GM23338 (cell line): Measurements from ENCODE around the gene PAQR4.

Source experiments
- CREB1 ChIP-seq: fragments of 250-450 bp; sonication (Bioruptor Pico); IDR thresholded peaks from 2 replicates; pipeline ENCODE4 v1.5.0; 2020; ENCODE audit warnings: low read depth, mild to moderate bottlenecking, moderate library complexity
- CTCF ChIP-seq, 2 experiments: fragments of 200-600 bp in 1 of 2; sonication (generic) in 1 of 2; conservative IDR thresholded peaks; 2 replicates each; pipeline versions ENCODE4 v1.5.1 to v1.6.1; 2016 to 2017; ENCODE audit warnings: antibody characterized with exemption in 2 of 2, low read depth in 2 of 2, mild to moderate bottlenecking in 2 of 2, moderate library complexity in 1 of 2
- EZH2 ChIP-seq: fragments of 200-600 bp; sonication (generic); IDR thresholded peaks from one replicate; pipeline ENCODE4 v1.8.0; 2017; ENCODE audit warnings: antibody characterized with exemption, mild to moderate bottlenecking, low read depth; ENCODE audit not compliant: unreplicated experiment
- EZH2phosphoT487 ChIP-seq: fragments of 200-600 bp; sonication (generic); IDR thresholded peaks from one replicate; pipeline ENCODE4 v1.8.1; 2018; ENCODE audit warnings: antibody characterized with exemption; ENCODE audit not compliant: unreplicated experiment
- JUNB ChIP-seq: IDR thresholded peaks from one replicate; pipeline ENCODE4 v1.6.1; 2016; ENCODE audit warnings: antibody characterized with exemption; ENCODE audit not compliant: unreplicated experiment
- POLR2AphosphoS5 ChIP-seq: IDR thresholded peaks from 2 replicates; pipeline ENCODE4 v1.6.1; 2016; ENCODE audit warnings: antibody characterized with exemption, low read depth
- REST ChIP-seq: IDR thresholded peaks from one replicate; pipeline ENCODE4 v1.6.1; 2018; ENCODE audit warnings: antibody characterized with exemption; ENCODE audit not compliant: unreplicated experiment
- ZNF114 ChIP-seq: fragments of 250-450 bp; sonication (Bioruptor Pico); IDR thresholded peaks from 2 replicates; pipeline ENCODE4 v1.5.0; 2020; ENCODE audit warnings: mild to moderate bottlenecking, moderate library complexity
- ZNF331 ChIP-seq: fragments of 250-450 bp; sonication (Bioruptor Pico); IDR thresholded peaks from 2 replicates; pipeline ENCODE4 v1.5.0; 2020; ENCODE audit warnings: low read depth, mild to moderate bottlenecking, moderate library complexity
- ZNF462 ChIP-seq: fragments of 250-450 bp; sonication (Bioruptor Pico); IDR thresholded peaks from 2 replicates; pipeline ENCODE4 v1.5.0; 2020; ENCODE audit warnings: mild to moderate bottlenecking, moderate library complexity

GRCh38 chr16:3013491-3013951 lies 44.4 kb downstream of the PAQR4 start:
- TF ChIP-seq CTCF (conservative IDR thresholded peaks at IDR 0.05; ENCODE audit: low read depth in 2 of 2): peak; percentile 35 to 46
- TF ChIP-seq JUNB: no peak
- TF ChIP-seq REST: no peak
- no peak for TF ChIP-seq EZH2
- TF ChIP-seq POLR2AphosphoS5: no peak
- no peak for TF ChIP-seq EZH2phosphoT487
- no peak for TF ChIP-seq ZNF114 (CRISPR knock-in tag)
- no peak for TF ChIP-seq ZNF331 (CRISPR knock-in tag)
- TF ChIP-seq CREB1 (CRISPR knock-in tag): no peak
- TF ChIP-seq ZNF462 (CRISPR knock-in tag): no peak
